ENCODE data around the gene UTF1. TPM values are rescaled to one million over a fixed set of nuclear protein-coding genes. Genes with fewer than 3 reads are reported as not detected.
A peak's percentile ranks its signal among the peaks of the same experiment; 100 is the strongest.

UTF1 gene
- total RNA-seq, 4 donors from 2014 or later: not detected

- Histone ChIP-seq H3K27me3 (peaks cover 22 to 100% (median 28%) of the 10 kb centered on the region in 4 donors), H3K27ac (no peak within 1 kb of the TSS), H3K4me3 (peak within 1 kb of the TSS in 2 of 4 donors; percentile 34 to 54), H3K9me3 (no peaks in the 10 kb centered on the region), H3K36me3 (no peaks in the 10 kb centered on the region), H3K4me1 (peaks cover 9 to 50% (median 16%) of the 10 kb centered on the region in 3 donors)
- TF ChIP-seq CTCF (IDR thresholded peaks at IDR 0.05) (no peak), POLR2A (IDR thresholded peaks at IDR 0.05) (no peak)
- 0 to 14% methylated on average over 5 to 21 of the region's 60 CpGs for WGBS, 2 donors
- intact Hi-C loops (cut with DNase I): no loop called here
- DNase-seq: no peak
Measured at GRCh38 chr10:133237588-133238465, 7.8 kb downstream of the UTF1 start, which contains the start of gene VENTX. Gene VENTX (plus strand): TSS chr10:133237855. CDS start chr10:133237915, 60 bp downstream.

GRCh38 chr10:133238466-133238804 lies 8.4 kb downstream of the UTF1 start:
- H3K27me3 ChIP-seq: peaks cover 22 to 100% (median 28%) of the 10 kb centered on the region in 4 donors

GRCh38 chr10:133239990-133240389 lies 10.0 kb downstream of the UTF1 start:
- no peak for TF ChIP-seq CTCF (IDR thresholded peaks at IDR 0.05)
- TF ChIP-seq POLR2A (IDR thresholded peaks at IDR 0.05): no peak
- WGBS, 2 donors: 72 to 82% methylated on average over 8 to 10 of the region's 15 CpGs
- no peaks in the 10 kb centered on the region for H3K36me3 ChIP-seq
- no peak overlapping the region for H3K27ac ChIP-seq
- H3K27me3 ChIP-seq: peaks cover 22 to 100% (median 28%) of the 10 kb centered on the region in 4 donors
- intact Hi-C loops (cut with DNase I): no loop called here
- H3K4me1 ChIP-seq: peaks cover 9 to 50% (median 16%) of the 10 kb centered on the region in 3 donors
- DNase-seq: no peak
- no peaks in the 10 kb centered on the region for H3K9me3 ChIP-seq
- no peak overlapping the region for H3K4me3 ChIP-seq

More at GRCh38 chr10:133238466-133238804, 8.4 kb downstream of the UTF1 start:
- Histone ChIP-seq H3K27ac (no peak overlapping the region), H3K4me1 (peaks cover 9 to 50% (median 16%) of the 10 kb centered on the region in 3 donors), H3K36me3 (no peaks in the 10 kb centered on the region), H3K9me3 (no peaks in the 10 kb centered on the region), H3K4me3 (no peak overlapping the region)
- no peak for DNase-seq
- intact Hi-C loops (cut with DNase I): no loop called here
- TF ChIP-seq CTCF (IDR thresholded peaks at IDR 0.05): no peak
- no peak for TF ChIP-seq POLR2A (IDR thresholded peaks at IDR 0.05)
- 24 to 28% methylated on average over 3 to 5 of the region's 15 CpGs for WGBS, 2 donors

- Histone ChIP-seq H3K27ac (no peak overlapping the region), H3K4me3 (peak overlapping the region in 2 of 4 donors; percentile 25 to 54), H3K27me3 (peaks cover 14 to 100% (median 24%) of the 10 kb centered on the region in 4 donors), H3K9me3 (no peaks in the 10 kb centered on the region), H3K4me1 (peaks cover 5 to 38% (median 10%) of the 10 kb centered on the region in 3 donors), H3K36me3 (no peaks in the 10 kb centered on the region)
- WGBS, 2 donors: 38 to 46% methylated on average over 9 to 16 of the region's 25 CpGs
- no peak for DNase-seq
- intact Hi-C loops (cut with DNase I): no loop called here
- TF ChIP-seq CTCF (IDR thresholded peaks at IDR 0.05) (no peak), POLR2A (IDR thresholded peaks at IDR 0.05) (no peak)
Measured at GRCh38 chr10:133241501-133242205, 11.6 kb downstream of the UTF1 start.

All from esophagus squamous epithelium (tissue), 5 donors.